NCI-H128 (cell line): ENCODE results near the gene SH2D3C.
A peak's percentile ranks its signal among the peaks of the same experiment; 100 is the strongest.

ENCODE experiments used
- DNase-seq: peaks from one replicate; lab custom pipeline; 2025; ENCODE audit not compliant: unreplicated experiment; lab: John Stamatoyannopoulos, UW

Gene SH2D3C

GRCh38 chr9:127703289-127703946 lies 75.0 kb downstream of the SH2D3C start:
- no peak for DNase-seq

GRCh38 chr9:127700594-127701255 lies 77.7 kb downstream of the SH2D3C start:
- no peak for DNase-seq

- DNase-seq = no peak
Measured at GRCh38 chr9:127700140-127700539, 78.3 kb downstream of the SH2D3C start.

GRCh38 chr9:127698985-127699670 lies 79.3 kb downstream of the SH2D3C start:
- DNase-seq = peak; percentile 43

GRCh38 chr9:127698386-127698785 lies 80.1 kb downstream of the SH2D3C start:
- no peak for DNase-seq

- no peak for DNase-seq
Measured at GRCh38 chr9:127697575-127697974, 80.9 kb downstream of the SH2D3C start.

- no peak for DNase-seq
Measured at GRCh38 chr9:127694890-127695720, 83.4 kb downstream of the SH2D3C start.

GRCh38 chr9:127693697-127694096 lies 84.8 kb downstream of the SH2D3C start:
- no peak for DNase-seq

GRCh38 chr9:127693143-127693542 lies 85.3 kb downstream of the SH2D3C start:
- no peak for DNase-seq

- no peak for DNase-seq
Measured at GRCh38 chr9:127692071-127692470, 86.4 kb downstream of the SH2D3C start.

GRCh38 chr9:127690735-127691134 lies 87.7 kb downstream of the SH2D3C start:
- no peak for DNase-seq

GRCh38 chr9:127689329-127690000 lies 89.0 kb downstream of the SH2D3C start:
- DNase-seq = no peak
